ENCODE measurements around the gene TREM1.

TREM1 gene

DNA sequence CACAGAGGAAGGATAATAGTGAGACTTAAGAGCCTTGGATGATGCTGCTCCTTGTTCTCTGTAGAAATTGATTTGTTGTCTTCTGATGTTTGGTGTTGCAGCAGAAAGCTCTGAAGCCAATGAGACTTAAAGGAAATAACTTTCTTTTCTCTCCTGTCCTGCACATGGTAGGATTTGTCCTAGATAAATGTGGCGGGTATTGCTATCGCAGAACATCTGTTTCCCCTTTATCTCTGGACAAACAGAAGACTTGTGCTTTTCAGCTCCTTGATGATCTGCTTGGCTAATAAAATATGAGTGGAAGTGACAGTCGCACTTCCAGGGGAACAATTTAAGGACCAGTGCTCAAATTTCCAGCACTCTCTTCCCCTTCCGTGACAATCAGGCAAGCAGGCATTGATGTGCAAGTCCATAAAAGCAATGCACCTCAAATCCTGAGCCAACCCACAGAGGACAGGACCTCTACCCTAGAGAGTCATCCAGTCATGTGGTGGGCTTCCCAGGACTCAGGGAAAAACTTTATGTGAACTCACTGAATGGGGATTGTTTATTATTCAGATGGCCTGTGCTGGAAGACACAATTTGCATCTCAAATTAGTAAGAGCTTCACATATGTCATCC, 39.1 kb upstream of the TREM1 start:
- H3K27ac ChIP-seq (ENCODE audit: insufficient read depth, low read length, poor library complexity, severe bottlenecking) = no peak overlapping the region
- H3K9me3 ChIP-seq (ENCODE audit: control insufficient read depth, low read length) = no peaks in the 10 kb centered on the region
- no peaks in the 10 kb centered on the region for H3K36me3 ChIP-seq (ENCODE audit: control insufficient read depth, insufficient read depth, low read length)
- no peak overlapping the region for H3K4me3 ChIP-seq (ENCODE audit: insufficient read depth, low read depth, low read length, poor library complexity, severe bottlenecking)
- no peak for DNase-seq
- H3K27me3 ChIP-seq (replicated peaks; ENCODE audit: control insufficient read depth, insufficient read depth, low read length, poor library complexity, severe bottlenecking) = peaks cover 8% of the 10 kb centered on the region
- H3K4me1 ChIP-seq (ENCODE audit: control insufficient read depth, insufficient read depth, low read length, poor library complexity, severe bottlenecking) = no peaks in the 10 kb centered on the region

DNA sequence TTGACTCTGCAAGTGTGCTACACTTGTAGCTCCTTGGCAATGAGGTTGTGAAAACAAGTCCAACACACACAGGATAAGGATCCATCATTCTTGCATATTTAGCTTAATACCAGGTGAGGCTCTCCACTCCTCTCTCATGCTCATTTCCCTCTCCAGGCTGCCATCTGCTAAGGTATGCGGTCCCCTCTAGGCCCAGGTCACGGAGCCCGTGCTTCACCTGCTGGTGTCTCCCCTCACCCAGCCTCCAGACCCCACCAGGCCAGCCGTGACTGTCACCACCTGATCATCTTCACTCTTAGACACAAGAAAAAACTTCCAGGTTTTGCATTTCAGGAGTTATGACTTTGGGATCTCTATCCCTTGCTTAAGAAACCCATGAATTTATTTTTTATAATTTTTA, 34.7 kb upstream of the TREM1 start:
- H3K4me1 ChIP-seq (ENCODE audit: control insufficient read depth, insufficient read depth, low read length, poor library complexity, severe bottlenecking) = peaks cover 7% of the 10 kb centered on the region
- H3K27ac ChIP-seq (ENCODE audit: insufficient read depth, low read length, poor library complexity, severe bottlenecking) = no peak overlapping the region
- H3K27me3 ChIP-seq (replicated peaks; ENCODE audit: control insufficient read depth, insufficient read depth, low read length, poor library complexity, severe bottlenecking) = peaks cover 6% of the 10 kb centered on the region
- no peaks in the 10 kb centered on the region for H3K36me3 ChIP-seq (ENCODE audit: control insufficient read depth, insufficient read depth, low read length)
- no peak overlapping the region for H3K4me3 ChIP-seq (ENCODE audit: insufficient read depth, low read depth, low read length, poor library complexity, severe bottlenecking)
- no peaks in the 10 kb centered on the region for H3K9me3 ChIP-seq (ENCODE audit: control insufficient read depth, low read length)
- no peak for DNase-seq

DNA sequence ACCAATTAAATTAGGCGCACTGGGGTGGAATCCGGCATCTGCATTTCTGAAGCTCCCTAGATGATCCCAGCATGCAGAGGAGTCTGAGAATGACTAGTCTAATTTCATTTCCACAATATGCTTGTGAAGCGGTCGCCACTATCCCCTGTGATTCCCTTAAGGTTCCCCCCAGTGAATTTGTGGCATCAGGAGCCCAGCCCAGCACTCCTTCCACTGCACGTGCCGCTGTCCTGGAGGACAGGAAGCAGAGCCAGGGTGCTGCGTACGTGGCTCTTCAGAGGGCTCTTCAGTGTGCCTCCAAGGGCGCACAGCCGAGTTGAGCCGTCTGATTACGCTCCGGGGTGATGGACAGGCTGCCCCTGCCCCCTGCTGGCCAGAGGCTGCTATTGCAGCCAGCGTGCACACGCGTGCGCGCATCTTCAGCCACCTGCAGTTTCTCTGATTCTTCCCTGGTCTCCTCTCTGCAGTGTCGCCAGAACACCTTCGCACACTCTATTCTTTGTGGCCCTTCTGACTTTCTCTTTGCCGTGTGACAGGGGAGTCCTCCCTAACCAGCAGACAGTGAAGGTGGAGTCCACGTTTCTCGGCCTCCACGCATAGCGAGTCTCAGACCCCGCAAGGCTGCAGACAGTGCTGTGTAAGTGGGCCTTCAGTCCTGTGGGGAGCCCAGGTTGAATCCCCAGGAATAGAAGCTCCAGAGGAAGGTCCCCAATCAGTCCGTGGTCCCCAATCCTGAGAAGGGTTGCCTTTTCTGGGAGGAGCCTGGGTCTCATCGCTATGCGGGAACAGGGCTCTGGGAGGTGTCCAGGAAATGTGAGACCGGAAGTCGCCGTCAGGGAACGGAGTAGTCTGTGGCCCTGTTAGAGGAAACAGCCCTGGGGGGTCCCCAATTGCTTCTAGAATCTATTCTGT, 32.4 kb upstream of the TREM1 start:
- peaks cover 7% of the 10 kb centered on the region for H3K4me1 ChIP-seq (ENCODE audit: control insufficient read depth, insufficient read depth, low read length, poor library complexity, severe bottlenecking)
- H3K9me3 ChIP-seq (ENCODE audit: control insufficient read depth, low read length) = no peaks in the 10 kb centered on the region
- no peaks in the 10 kb centered on the region for H3K36me3 ChIP-seq (ENCODE audit: control insufficient read depth, insufficient read depth, low read length)
- H3K27ac ChIP-seq (ENCODE audit: insufficient read depth, low read length, poor library complexity, severe bottlenecking) = no peak overlapping the region
- DNase-seq = peak; percentile 50 to 66 (median 56)
- H3K4me3 ChIP-seq (ENCODE audit: insufficient read depth, low read depth, low read length, poor library complexity, severe bottlenecking) = peak overlapping the region; percentile 7
- H3K27me3 ChIP-seq (replicated peaks; ENCODE audit: control insufficient read depth, insufficient read depth, low read length, poor library complexity, severe bottlenecking) = no peaks in the 10 kb centered on the region

DNA sequence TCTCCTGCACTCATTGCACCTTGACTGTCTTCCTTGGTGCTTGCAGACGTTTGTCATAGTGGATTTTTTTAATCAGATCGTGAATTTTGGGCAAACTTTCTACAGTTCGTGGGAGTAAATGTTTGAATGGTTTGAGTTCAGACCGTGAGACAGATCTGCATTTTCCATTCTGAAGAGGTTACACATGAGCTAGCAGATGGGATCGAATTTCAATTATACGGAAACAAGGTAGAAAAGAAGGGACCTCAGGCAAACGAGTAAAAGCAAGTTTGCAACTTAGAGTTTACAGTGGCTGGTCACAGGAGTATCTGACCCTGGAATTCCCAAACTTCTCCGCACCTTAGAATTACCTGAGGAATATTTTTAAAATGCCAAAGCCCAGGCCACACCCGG, 31.8 kb upstream of the TREM1 start:
- no peak overlapping the region for H3K4me3 ChIP-seq (ENCODE audit: insufficient read depth, low read depth, low read length, poor library complexity, severe bottlenecking)
- no peak for DNase-seq
- H3K27ac ChIP-seq (ENCODE audit: insufficient read depth, low read length, poor library complexity, severe bottlenecking) = no peak overlapping the region
- H3K36me3 ChIP-seq (ENCODE audit: control insufficient read depth, insufficient read depth, low read length) = no peaks in the 10 kb centered on the region
- H3K4me1 ChIP-seq (ENCODE audit: control insufficient read depth, insufficient read depth, low read length, poor library complexity, severe bottlenecking) = peaks cover 7% of the 10 kb centered on the region
- H3K27me3 ChIP-seq (replicated peaks; ENCODE audit: control insufficient read depth, insufficient read depth, low read length, poor library complexity, severe bottlenecking) = no peaks in the 10 kb centered on the region
- no peaks in the 10 kb centered on the region for H3K9me3 ChIP-seq (ENCODE audit: control insufficient read depth, low read length)

DNA sequence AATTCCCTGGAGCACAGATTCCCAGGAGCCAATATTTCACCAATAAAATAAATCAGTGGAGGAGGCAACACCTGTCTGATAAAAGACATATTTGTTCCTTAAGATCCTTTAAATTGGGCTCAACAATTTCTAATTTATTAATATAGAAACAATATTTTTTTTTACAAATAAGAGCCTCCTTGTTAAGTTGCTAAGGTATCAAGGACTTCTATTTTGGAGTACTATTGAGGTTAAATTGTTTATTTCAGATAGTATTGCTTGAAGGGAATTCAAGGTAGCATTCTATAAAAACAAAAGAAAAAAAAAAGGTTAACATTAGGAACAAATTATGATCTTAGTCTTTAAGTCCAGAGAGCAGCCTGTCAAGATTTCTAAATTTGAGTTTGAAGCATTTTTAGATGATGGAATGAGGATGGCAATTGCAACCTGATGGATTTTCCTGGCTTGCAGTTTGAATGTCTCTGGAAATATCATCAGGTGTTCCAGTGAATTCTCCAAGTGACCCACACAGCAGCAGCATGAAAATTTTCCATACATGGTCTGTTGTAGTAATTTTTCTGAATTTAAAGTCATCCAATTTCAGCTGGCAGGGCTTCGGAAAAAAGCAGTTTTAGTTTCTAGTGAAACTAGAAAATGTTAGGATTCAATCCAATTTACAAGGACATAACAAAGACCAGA, 29.6 kb upstream of the TREM1 start:
- Histone ChIP-seq H3K27me3 (replicated peaks; ENCODE audit: control insufficient read depth, insufficient read depth, low read length, poor library complexity, severe bottlenecking) (no peaks in the 10 kb centered on the region), H3K36me3 (ENCODE audit: control insufficient read depth, insufficient read depth, low read length) (no peaks in the 10 kb centered on the region), H3K9me3 (ENCODE audit: control insufficient read depth, low read length) (no peaks in the 10 kb centered on the region), H3K4me1 (ENCODE audit: control insufficient read depth, insufficient read depth, low read length, poor library complexity, severe bottlenecking) (peaks cover 7% of the 10 kb centered on the region), H3K4me3 (ENCODE audit: insufficient read depth, low read depth, low read length, poor library complexity, severe bottlenecking) (no peak overlapping the region), H3K27ac (ENCODE audit: insufficient read depth, low read length, poor library complexity, severe bottlenecking) (no peak overlapping the region)
- no peak for DNase-seq

DNA sequence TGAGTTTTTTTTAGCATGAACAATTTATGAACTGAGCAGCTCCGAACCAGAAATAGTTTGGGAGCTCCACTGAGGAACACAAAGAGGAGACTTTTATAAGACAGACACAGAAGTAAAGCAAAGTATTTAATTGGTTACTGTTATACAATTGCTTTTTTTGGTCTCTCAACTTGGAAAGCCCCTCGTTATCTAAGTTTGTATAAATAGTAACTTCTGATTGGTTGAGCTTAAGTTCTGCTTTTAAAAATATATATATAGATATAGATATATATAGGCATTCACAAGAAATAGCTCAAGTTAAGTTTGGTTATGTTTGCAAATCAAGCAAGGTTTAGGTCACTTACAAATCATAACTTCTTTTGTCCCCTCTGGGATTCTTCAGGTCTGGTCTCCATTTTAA, 28.7 kb upstream of the TREM1 start:
- H3K36me3 ChIP-seq (ENCODE audit: control insufficient read depth, insufficient read depth, low read length) = no peaks in the 10 kb centered on the region
- DNase-seq = no peak
- no peaks in the 10 kb centered on the region for H3K9me3 ChIP-seq (ENCODE audit: control insufficient read depth, low read length)
- H3K4me3 ChIP-seq (ENCODE audit: insufficient read depth, low read depth, low read length, poor library complexity, severe bottlenecking) = no peak overlapping the region
- H3K27me3 ChIP-seq (replicated peaks; ENCODE audit: control insufficient read depth, insufficient read depth, low read length, poor library complexity, severe bottlenecking) = no peaks in the 10 kb centered on the region
- no peak overlapping the region for H3K27ac ChIP-seq (ENCODE audit: insufficient read depth, low read length, poor library complexity, severe bottlenecking)
- peaks cover 7% of the 10 kb centered on the region for H3K4me1 ChIP-seq (ENCODE audit: control insufficient read depth, insufficient read depth, low read length, poor library complexity, severe bottlenecking)

DNA sequence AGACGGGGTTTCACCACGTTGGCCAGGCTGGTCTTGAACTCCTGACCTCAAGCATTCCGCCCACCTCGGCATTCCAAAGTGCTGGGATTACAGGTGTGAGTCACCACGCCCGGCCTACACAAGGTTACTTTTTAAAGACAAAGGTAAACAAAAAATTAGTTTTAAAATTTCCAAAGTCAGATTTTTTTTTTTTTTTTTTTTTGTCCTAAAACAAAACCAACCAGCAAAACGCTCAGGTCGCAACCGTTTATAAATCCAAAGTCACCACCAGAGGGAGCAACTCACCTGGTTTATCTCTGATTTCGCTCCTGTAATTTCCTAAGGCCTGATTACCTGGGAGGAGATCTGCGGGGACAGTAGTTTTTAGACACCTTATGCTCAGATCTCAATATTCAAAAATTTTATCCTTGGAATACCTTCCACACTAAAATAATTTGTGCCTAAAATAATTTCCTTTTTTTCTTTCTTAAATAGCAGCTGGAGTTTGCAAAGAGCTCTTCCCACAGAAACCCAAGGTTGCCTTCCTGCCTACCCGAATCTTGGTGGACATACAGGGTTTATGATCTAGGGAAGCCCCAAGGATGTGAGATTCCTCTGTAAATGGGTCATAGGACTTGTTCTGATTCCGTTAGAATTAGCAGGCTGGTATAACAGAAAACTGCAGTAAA, 19.8 kb upstream of the TREM1 start:
- DNase-seq = peak in 2 of 3 donors; percentile 3 to 28
- Histone ChIP-seq H3K27ac (ENCODE audit: insufficient read depth, low read length, poor library complexity, severe bottlenecking) (no peak overlapping the region), H3K27me3 (replicated peaks; ENCODE audit: control insufficient read depth, insufficient read depth, low read length, poor library complexity, severe bottlenecking) (no peaks in the 10 kb centered on the region), H3K36me3 (ENCODE audit: control insufficient read depth, insufficient read depth, low read length) (no peaks in the 10 kb centered on the region), H3K9me3 (ENCODE audit: control insufficient read depth, low read length) (no peaks in the 10 kb centered on the region), H3K4me1 (ENCODE audit: control insufficient read depth, insufficient read depth, low read length, poor library complexity, severe bottlenecking) (no peaks in the 10 kb centered on the region), H3K4me3 (ENCODE audit: insufficient read depth, low read depth, low read length, poor library complexity, severe bottlenecking) (no peak overlapping the region)

DNA sequence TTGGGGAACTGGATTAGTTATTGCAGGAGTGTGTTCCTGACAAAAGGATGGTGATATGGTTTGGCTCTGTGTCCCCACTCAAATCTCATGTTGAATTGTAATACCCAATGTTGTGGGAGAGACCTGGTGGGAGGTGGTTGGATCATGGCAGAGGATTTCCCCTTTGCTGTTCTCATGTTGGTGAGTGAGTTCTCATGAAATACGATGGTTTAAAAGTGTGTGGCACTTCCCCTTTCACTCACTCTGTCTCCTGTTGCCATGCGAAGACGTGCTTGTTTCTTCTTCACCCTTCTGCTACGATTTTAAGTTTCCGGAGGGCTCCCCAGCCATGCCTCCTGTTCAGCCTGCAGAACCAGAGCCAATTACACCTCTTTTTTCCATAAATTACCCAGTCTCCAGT, 16.2 kb upstream of the TREM1 start:
- no peak for DNase-seq
- H3K9me3 ChIP-seq (ENCODE audit: control insufficient read depth, low read length) = no peaks in the 10 kb centered on the region
- peaks cover 11% of the 10 kb centered on the region for H3K4me1 ChIP-seq (ENCODE audit: control insufficient read depth, insufficient read depth, low read length, poor library complexity, severe bottlenecking)
- no peaks in the 10 kb centered on the region for H3K36me3 ChIP-seq (ENCODE audit: control insufficient read depth, insufficient read depth, low read length)
- H3K4me3 ChIP-seq (ENCODE audit: insufficient read depth, low read depth, low read length, poor library complexity, severe bottlenecking) = no peak overlapping the region
- H3K27me3 ChIP-seq (replicated peaks; ENCODE audit: control insufficient read depth, insufficient read depth, low read length, poor library complexity, severe bottlenecking) = no peaks in the 10 kb centered on the region
- no peak overlapping the region for H3K27ac ChIP-seq (ENCODE audit: insufficient read depth, low read length, poor library complexity, severe bottlenecking)

DNA sequence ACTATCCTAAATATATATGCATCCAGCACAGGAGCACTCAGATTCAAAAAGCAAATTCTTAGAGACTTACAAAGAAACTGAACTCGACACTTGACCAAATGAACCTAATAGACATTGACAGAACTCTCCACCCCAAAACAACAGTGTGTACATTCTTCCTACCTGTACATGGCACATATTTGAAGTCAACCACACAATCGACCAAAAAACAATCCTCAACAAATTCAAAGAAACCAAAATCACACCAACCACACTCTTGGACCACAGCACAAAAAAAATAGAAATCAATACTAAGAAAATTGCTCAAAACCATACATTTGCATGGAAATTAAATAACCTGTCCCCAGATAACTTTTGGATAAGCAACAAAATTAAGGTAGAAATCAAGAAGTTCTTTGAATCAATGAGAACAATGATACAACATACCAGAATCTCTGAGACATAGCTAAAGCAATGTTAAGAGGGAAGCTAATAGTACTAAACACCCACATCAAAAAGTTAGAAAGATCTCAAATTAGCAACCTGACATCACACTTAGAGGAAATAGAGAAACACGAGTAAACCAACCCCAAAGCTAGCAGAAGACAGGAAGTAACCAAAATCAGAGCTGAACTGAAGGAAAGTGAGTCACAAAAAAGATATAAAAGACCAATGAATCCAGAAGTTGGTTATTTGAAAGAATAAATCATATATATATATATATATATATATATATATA, 12.5 kb upstream of the TREM1 start:
- Histone ChIP-seq H3K27ac (ENCODE audit: insufficient read depth, low read length, poor library complexity, severe bottlenecking) (no peak overlapping the region), H3K4me1 (ENCODE audit: control insufficient read depth, insufficient read depth, low read length, poor library complexity, severe bottlenecking) (peaks cover 11% of the 10 kb centered on the region), H3K4me3 (ENCODE audit: insufficient read depth, low read depth, low read length, poor library complexity, severe bottlenecking) (no peak overlapping the region), H3K36me3 (ENCODE audit: control insufficient read depth, insufficient read depth, low read length) (no peaks in the 10 kb centered on the region), H3K9me3 (ENCODE audit: control insufficient read depth, low read length) (no peaks in the 10 kb centered on the region), H3K27me3 (replicated peaks; ENCODE audit: control insufficient read depth, insufficient read depth, low read length, poor library complexity, severe bottlenecking) (no peaks in the 10 kb centered on the region)
- DNase-seq = no peak

Measured in effector memory CD4-positive, alpha-beta T cell (primary cell).